Measurements from ENCODE around the gene MYOG.

Gene MYOG

GRCh38 chr1:203090421-203091198 is 4.8 kb upstream of the MYOG start:
- DNase-seq, result no peak

GRCh38 chr1:203089651-203090045 is 3.8 kb upstream of the MYOG start:
- DNase-seq, result no peak

- no peak for DNase-seq
Observed at GRCh38 chr1:203089001-203089650, 3.3 kb upstream of the MYOG start.

DNA sequence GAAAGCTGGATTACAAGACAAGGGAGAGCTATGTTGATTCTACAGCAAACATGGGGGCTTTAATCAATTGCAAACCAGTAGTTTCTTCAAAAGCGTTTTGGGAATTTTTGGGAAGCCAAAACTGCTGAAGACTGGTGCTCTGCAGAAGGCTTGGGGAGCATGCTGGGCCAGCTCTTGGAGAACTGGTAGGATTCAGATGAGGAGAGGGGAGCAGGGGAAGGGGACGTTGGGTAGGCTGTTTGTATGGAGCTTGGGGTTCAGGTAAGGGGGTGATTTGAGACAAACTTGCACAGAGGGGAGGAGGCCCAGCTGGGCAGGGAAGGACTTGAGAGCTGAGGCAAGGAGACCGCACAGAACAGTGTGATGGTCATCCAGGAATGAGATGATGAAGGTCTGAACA is 2.6 kb upstream of the MYOG start:
- DNase-seq, result no peak

- DNase-seq, result no peak
Observed at GRCh38 chr1:203086992-203087763, 1.4 kb upstream of the MYOG start.

GRCh38 chr1:203084588-203085527 is 954 bp downstream of the MYOG start:
- no peak for DNase-seq

DNA sequence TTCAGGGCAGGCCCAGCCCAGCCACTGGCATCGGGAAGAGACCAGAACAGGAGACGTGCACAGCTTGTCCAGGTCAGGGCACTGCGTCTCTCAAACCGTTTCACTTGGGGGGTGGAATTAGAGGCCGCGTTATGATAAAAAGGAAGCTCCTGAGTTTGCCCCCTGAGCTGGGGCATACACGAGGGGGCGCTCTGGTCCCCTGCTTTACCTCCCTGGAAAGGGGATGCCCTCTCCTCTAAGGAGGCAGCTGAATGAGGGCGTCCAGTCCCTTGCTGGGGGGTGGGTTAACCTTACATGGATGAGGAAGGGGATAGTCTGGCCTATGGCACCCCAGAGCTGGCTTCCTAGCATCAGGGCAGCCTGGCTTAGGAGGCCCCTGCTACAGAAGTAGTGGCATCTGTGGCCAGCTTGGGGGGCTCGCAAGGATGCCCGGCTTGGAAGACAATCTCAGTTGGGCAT is 2.3 kb downstream of the MYOG start:
- no peak for DNase-seq

- no peak for DNase-seq
Observed at GRCh38 chr1:203082571-203083462, 3.0 kb downstream of the MYOG start.

- no peak for DNase-seq
Observed at GRCh38 chr1:203082231-203082505, 3.6 kb downstream of the MYOG start.

GRCh38 chr1:203081465-203082230 is 4.2 kb downstream of the MYOG start:
- no peak for DNase-seq

DNA sequence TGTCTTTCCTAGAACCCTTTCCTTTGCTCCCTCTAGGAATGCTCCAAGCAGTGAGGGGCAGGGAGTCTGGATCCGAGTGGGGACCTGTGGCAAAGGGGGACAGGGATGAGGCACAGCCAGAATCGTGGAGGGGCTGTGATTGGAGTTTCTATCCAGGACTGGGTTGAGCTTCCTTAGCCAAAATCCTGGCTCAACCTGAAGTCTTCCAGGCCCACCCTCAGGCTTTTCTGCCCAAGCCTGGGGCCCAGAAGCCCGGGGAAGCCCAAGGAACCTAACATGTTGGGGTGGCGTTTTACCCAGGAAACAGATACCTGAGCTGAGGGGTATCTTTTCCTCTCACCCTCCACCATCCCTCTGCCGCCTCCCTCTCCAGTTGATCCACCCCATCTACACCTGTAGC is 5.4 kb downstream of the MYOG start:
- DNase-seq, result no peak

DNA sequence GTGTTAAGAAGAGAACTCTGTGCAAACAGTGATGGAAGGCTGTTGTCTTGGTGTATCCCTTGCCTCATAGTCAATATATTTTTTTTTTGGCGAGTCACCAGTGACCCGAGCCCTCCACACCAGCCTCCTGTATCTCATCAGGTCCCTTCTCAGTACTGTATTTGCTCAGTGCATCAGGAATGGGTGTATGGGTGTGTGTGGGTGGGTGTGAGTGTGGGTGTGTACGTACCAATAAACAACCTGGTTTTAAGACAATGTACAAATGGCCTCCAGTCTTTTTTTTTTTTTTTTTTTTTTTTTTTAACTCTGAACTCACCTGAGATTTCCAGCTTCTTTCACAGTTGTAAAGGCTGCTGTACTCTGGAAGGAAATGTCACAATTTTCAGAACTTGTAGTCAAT is 7.3 kb downstream of the MYOG start:
- DNase-seq, result no peak

- no peak for DNase-seq
Observed at GRCh38 chr1:203077956-203078355, 7.9 kb downstream of the MYOG start.

GRCh38 chr1:203077367-203077766 is 8.4 kb downstream of the MYOG start:
- no peak for DNase-seq

GRCh38 chr1:203076031-203076511 is 9.7 kb downstream of the MYOG start:
- DNase-seq, result no peak

- peak in 1 of 5 donors; percentile 16 for DNase-seq
Observed at GRCh38 chr1:203075236-203076030, 10.4 kb downstream of the MYOG start.

DNA sequence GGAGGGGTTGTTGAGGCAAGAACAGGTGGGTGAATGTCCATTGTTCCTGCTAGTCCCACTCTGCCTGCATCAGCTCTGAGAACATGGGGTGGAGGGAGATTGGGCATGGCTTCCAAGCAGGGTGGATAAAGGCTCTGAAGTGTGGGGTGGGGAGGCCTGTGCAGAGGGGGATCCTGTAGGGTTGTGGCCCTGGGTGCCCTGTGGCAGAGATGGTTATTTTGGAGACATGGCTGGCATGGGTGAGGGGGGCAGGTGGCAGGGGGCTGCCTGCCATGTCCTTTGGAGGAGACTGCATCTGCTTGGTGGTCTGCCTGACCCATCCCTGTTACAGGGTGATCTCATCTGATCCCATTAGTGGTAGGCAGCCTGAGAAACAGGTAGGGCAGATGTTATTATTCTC is 11.2 kb downstream of the MYOG start:
- DNase-seq, result no peak

DNA sequence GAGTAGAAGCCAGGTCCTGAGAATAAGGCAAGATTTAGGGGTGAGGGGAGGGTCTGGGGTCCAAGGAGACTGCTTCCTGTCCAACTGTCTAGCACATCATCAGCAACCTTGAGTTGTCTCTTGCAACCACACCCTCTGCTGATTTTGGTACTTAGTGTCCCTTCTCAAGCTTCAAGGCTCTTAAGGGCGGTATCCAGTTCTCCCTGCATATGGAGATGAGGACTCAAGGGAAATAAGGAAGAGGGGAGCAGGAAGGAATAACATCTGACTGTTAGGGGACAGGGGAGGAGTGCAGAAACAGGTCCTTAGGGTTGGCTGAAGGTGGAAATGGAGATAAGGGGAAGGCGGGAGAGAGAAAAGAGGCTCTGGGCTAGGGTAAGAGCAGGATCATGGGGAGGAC is 12.3 kb downstream of the MYOG start:
- no peak for DNase-seq

DNA sequence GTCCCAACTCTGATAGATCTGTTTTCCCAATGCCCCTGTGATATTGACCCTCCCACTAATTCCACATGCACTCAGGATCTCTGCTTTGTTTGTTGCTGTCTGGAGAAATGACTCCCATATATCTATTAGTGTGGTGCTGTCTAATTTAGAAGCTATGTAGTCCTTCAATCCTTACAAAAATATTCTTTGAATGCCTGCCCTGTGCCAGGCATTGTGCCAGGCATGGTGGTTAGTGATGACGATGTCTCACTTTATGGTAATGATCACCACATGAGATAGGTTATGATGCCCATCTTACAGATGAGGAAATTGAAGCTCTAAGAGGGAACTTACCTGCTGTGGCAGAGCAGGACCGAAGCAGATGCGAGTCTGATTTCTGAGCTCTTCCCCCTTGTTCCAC is 12.9 kb downstream of the MYOG start:
- no peak for DNase-seq
